ENCODE measurements around the gene CRYBG1. TPM values are rescaled to one million over a fixed set of nuclear protein-coding genes. Genes with fewer than 3 reads are reported as not detected.

CRYBG1 gene
- total and polyA plus RNA-seq, 2 experiments from 2014 or later, result 3.2 to 10.0 TPM

GRCh38 chr6:106613590-106613989, 253.1 kb downstream of the CRYBG1 start:
- WGBS (ENCODE audit: low lambda C conversion rate, missing lambda C conversion rate), result 81% methylated on average over 1 of the region's 1 CpG
- Histone ChIP-seq H3K27ac (no peak overlapping the region), H3K27me3 (no peaks in the 10 kb centered on the region), H3K9me3 (ENCODE audit: low read depth) (no peaks in the 10 kb centered on the region), H3K79me2 (no peaks in the 10 kb centered on the region), H4K20me1 (ENCODE audit: insufficient read depth, poor library complexity, severe bottlenecking) (no peaks in the 10 kb centered on the region), H3K4me1 (ENCODE audit: insufficient read depth) (peaks cover 4% of the 10 kb centered on the region), H3K36me3 (replicated peaks; ENCODE audit: insufficient read depth, low read depth) (no peaks in the 10 kb centered on the region), H3K9me2 (replicated peaks; ENCODE audit: insufficient read depth) (no peaks in the 10 kb centered on the region), H2AFZ (no peak overlapping the region), H3K4me3 (no peak overlapping the region), H3K4me2 (no peak overlapping the region)
- TF ChIP-seq CTCF (IDR thresholded peaks at IDR 0.05; ENCODE audit: poor library complexity) (no peak), EZH2phosphoT487 (IDR thresholded peaks at IDR 0.05; ENCODE audit: low read depth, severe bottlenecking, unreplicated experiment) (no peak), EZH2 (IDR thresholded peaks at IDR 0.05; ENCODE audit: borderline replicate concordance) (no peak)
- DNase-seq (ENCODE audit: low spot score), result no peak

- Histone ChIP-seq H3K36me3 (replicated peaks; ENCODE audit: insufficient read depth, low read depth) (no peaks in the 10 kb centered on the region), H3K27ac (no peak overlapping the region), H3K9me2 (replicated peaks; ENCODE audit: insufficient read depth) (no peaks in the 10 kb centered on the region), H4K20me1 (ENCODE audit: insufficient read depth, poor library complexity, severe bottlenecking) (no peaks in the 10 kb centered on the region), H3K79me2 (no peaks in the 10 kb centered on the region), H3K4me3 (no peak overlapping the region), H3K4me2 (no peak overlapping the region), H3K27me3 (no peaks in the 10 kb centered on the region), H3K4me1 (ENCODE audit: insufficient read depth) (peaks cover 4% of the 10 kb centered on the region), H3K9me3 (ENCODE audit: low read depth) (no peaks in the 10 kb centered on the region), H2AFZ (no peak overlapping the region)
- 85% methylated on average over 1 of the region's 1 CpG for WGBS (ENCODE audit: low lambda C conversion rate, missing lambda C conversion rate)
- no peak for DNase-seq (ENCODE audit: low spot score)
- no peak for TF ChIP-seq EZH2 (IDR thresholded peaks at IDR 0.05; ENCODE audit: borderline replicate concordance)
Observed at GRCh38 chr6:106614166-106614565, 253.6 kb downstream of the CRYBG1 start.

- H3K79me2 ChIP-seq, result no peaks in the 10 kb centered on the region
- no peaks in the 10 kb centered on the region for H3K9me3 ChIP-seq (ENCODE audit: low read depth)
- DNase-seq (ENCODE audit: low spot score), result no peak
- H3K4me2 ChIP-seq, result no peak overlapping the region
- H4K20me1 ChIP-seq (ENCODE audit: insufficient read depth, poor library complexity, severe bottlenecking), result no peaks in the 10 kb centered on the region
- no peaks in the 10 kb centered on the region for H3K36me3 ChIP-seq (replicated peaks; ENCODE audit: insufficient read depth, low read depth)
- WGBS (ENCODE audit: low lambda C conversion rate, missing lambda C conversion rate), result 64% methylated on average over 3 of the region's 3 CpGs
- no peak for TF ChIP-seq EZH2 (IDR thresholded peaks at IDR 0.05; ENCODE audit: borderline replicate concordance)
- no peak for TF ChIP-seq EZH2phosphoT487 (IDR thresholded peaks at IDR 0.05; ENCODE audit: low read depth, severe bottlenecking, unreplicated experiment)
- TF ChIP-seq CTCF (IDR thresholded peaks at IDR 0.05; ENCODE audit: poor library complexity), result no peak
- H3K4me1 ChIP-seq (ENCODE audit: insufficient read depth), result peaks cover 4% of the 10 kb centered on the region
- H3K27ac ChIP-seq, result no peak overlapping the region
- no peak overlapping the region for H2AFZ ChIP-seq
- no peaks in the 10 kb centered on the region for H3K9me2 ChIP-seq (replicated peaks; ENCODE audit: insufficient read depth)
- H3K4me3 ChIP-seq, result no peak overlapping the region
- no peaks in the 10 kb centered on the region for H3K27me3 ChIP-seq
Observed at GRCh38 chr6:106614592-106615257, 254.2 kb downstream of the CRYBG1 start.

- Histone ChIP-seq H4K20me1 (ENCODE audit: insufficient read depth, poor library complexity, severe bottlenecking) (no peaks in the 10 kb centered on the region), H3K4me3 (no peak overlapping the region), H3K4me1 (ENCODE audit: insufficient read depth) (peaks cover 4% of the 10 kb centered on the region), H3K4me2 (no peak overlapping the region), H3K79me2 (no peaks in the 10 kb centered on the region), H2AFZ (no peak overlapping the region), H3K36me3 (replicated peaks; ENCODE audit: insufficient read depth, low read depth) (no peaks in the 10 kb centered on the region), H3K27ac (no peak overlapping the region), H3K9me3 (ENCODE audit: low read depth) (no peaks in the 10 kb centered on the region), H3K9me2 (replicated peaks; ENCODE audit: insufficient read depth) (no peaks in the 10 kb centered on the region), H3K27me3 (no peaks in the 10 kb centered on the region)
- DNase-seq (ENCODE audit: low spot score), result no peak
- no peak for TF ChIP-seq EZH2phosphoT487 (IDR thresholded peaks at IDR 0.05; ENCODE audit: low read depth, severe bottlenecking, unreplicated experiment)
- no peak for TF ChIP-seq EZH2 (IDR thresholded peaks at IDR 0.05; ENCODE audit: borderline replicate concordance)
- no peak for TF ChIP-seq CTCF (IDR thresholded peaks at IDR 0.05; ENCODE audit: poor library complexity)
Observed at GRCh38 chr6:106617302-106617701, 256.8 kb downstream of the CRYBG1 start.
